Hepatocyte (in vitro differentiated cells): ENCODE measurements around the gene PLEK2.

ENCODE experiments used
- CTCF ChIP-seq: fragments of 200-600 bp; sonication (generic); IDR thresholded peaks from 2 replicates; pipeline ENCODE4 v1.5.1; 2016; ENCODE audit warnings: antibody characterized with exemption, mild to moderate bottlenecking; ENCODE audit not compliant: poor library complexity
- EZH2 ChIP-seq: fragments of 200-600 bp; sonication (generic); IDR thresholded peaks from 2 replicates; pipeline ENCODE4 v1.6.1; 2016; ENCODE audit warnings: antibody characterized with exemption, mild to moderate bottlenecking, borderline replicate concordance
- EZH2phosphoT487 ChIP-seq: fragments of 200-600 bp; sonication (generic); IDR thresholded peaks from one replicate; pipeline ENCODE4 v1.6.1; 2018; ENCODE audit warnings: antibody characterized with exemption, mild to moderate bottlenecking, low read depth, moderate library complexity; ENCODE audit not compliant: unreplicated experiment, severe bottlenecking

- TF ChIP-seq EZH2: no peak
- TF ChIP-seq CTCF: no peak
- TF ChIP-seq EZH2phosphoT487: no peak
Measured at GRCh38 chr14:67440513-67440912, 28.5 kb upstream of the PLEK2 start.
